ENCODE measurements around the gene MYO3A.
"Not testable (repeated sequence)": the region's sequence is repeated elsewhere in the genome, so short reads cannot be mapped to it uniquely, and the experiment has no call there.

MYO3A gene

DNA sequence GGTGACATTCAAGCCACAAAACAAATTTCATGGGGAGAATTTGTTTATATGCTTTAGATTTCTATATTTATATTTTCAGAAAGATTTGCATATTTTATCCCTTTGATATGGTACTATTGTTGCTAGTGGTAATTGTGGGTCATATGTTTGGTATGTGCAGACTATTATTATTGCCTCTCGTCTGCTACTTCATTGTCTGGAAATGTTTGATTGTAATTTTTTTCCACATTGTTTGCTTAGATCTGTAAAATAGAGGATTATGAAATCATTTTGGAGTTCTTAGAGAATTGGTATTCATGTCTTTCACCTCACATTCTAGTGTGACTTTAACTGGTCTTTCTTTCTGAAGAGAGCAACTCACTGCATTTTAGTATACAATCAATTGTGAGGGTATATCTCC, 44.7 kb downstream of the MYO3A start:
- no peak for DNase-seq

DNA sequence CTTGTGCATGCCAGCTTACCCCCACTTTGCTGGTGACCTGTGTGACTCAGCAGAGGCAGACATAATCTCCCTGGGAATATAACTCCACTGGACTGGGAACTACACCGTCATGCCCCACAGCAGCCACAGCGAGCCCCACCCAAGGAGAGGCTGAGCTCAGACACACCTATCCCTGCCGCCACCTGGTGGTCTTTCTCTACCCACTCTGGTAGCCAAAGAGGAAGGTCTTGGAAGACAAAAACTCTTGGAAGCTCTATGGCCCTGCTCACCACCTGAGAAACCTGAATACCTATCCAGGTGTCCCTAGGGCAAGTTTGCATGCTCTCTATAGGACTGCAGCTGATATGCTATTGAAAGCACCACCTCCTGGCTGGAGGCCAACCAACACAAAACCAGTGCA, 48.1 kb downstream of the MYO3A start:
- DNase-seq, result no peak

DNA sequence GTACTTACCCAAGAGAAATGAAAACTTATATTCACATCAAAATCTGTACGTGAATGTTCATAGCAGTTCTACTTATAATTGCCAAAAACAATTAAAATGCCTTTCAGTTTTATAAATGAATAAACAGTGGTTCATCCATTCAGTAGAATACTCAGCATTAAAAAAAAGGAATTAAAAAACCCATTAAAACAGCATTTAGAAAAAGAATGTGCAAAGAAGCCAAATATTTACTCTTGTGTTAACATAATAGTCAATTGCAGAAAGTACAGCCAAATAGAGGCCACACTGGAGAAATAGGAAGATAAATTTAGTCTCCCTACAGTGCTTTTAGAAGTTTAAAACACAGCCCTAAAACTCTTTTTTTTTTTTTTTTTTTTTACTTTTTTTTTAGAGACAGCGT, 54.6 kb downstream of the MYO3A start:
- DNase-seq, result no peak

DNA sequence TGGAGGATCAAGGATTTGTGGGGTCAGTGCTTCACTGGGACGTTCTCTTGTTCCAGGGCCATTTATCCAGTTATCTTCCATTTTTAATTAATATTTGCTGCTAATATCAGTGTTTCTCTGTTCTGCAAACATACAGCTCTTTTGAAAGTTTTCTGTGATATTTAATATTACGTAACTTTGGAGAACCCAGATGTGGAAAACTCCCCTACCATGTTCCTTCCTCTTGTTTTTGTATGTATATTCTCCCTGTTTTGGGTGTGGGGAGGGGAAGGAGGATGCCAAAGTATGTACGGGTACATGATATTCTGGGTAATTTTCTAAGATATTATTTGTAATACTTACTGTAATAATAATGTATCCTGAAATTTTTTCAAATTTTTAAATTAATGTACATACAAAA, 55.9 kb downstream of the MYO3A start:
- no peak for DNase-seq

DNA sequence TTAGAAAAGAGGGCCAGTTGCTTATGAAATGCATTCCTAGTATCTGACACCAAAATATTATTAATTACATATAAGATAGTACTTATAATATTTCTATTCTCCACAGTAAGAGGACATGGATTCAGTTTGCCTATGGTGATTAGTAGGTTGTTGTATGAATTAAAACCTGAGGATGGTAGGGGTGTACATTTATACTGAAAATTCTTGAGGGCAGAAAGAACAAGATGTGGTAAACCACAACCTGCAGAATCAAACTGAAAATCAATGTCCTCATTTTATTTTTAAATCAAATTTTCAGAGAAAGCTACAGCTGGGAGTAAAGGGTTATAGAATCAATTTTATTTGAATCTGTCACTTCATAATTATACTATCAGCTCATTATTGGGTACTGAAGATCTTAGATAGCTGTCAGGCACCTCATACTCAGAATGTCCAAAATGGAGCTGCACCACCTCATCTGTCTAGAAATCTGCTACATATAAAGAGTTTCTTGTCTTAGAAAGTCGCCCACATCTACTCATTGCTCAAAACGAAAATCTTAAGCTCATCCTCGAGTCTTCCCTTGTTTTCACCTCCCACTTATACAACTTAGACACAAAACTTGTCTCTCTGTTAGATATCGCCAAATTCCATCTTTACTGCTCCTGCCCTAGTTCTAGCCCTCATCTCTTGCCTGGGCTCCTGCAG, 65.4 kb downstream of the MYO3A start:
- no peak for DNase-seq

DNA sequence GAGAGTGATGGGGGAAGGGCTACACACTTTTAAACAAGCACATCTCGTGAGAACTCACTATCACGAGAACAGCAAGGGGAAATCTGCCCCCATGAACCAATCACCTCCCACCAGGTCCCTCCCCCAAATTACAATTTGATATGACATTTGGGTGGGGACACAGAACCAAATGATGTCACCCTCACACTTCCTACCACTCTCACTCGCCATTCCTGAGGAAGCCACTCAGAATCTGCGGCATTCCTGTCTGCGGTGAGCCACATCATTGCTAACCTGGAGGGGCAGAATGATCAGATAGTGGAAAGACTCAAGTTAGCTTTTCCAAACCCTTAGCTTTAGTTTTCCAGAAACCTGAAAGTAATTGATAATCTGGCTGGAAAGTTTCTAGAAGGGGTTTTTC, 66.9 kb downstream of the MYO3A start:
- DNase-seq, result no peak

DNA sequence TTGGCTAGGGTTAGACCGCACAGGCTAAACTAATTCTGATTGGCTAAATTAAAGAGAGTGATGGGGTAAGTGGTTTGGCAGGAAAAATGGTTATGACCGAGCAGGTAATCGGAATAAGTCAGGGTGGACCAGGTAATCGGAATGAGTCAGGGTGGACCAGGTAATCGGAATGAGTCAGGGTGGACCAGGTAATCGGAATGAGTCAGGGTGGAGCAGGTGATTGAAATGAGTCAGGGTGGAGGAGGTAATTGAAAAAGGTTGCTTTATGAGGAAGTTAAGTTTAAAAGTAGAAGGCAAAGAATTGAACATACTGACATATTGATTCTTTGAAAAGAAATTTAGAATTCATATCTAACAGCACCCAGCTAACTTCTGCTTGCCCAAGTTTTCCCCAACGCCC, 68.4 kb downstream of the MYO3A start:
- not testable (repeated sequence) for DNase-seq

DNA sequence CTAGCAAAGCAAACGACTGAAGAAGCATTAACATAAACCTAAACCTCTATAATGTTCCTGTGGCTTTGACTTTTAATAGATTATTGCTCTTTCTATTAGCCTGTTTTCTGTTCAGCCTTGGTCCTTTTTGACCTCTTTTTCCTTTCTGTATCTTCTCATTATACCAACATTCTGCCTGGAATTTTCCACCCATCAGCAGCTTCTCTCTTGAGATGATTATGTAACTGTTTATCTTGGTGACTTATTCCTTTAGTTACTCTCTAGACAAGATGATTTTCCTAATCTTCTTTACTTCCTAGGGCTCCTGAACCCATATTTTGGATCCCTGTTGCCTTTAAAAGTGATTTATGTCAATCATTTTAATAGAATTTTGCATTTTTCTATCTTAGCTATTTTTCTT, 81.1 kb downstream of the MYO3A start:
- DNase-seq, result no peak

DNA sequence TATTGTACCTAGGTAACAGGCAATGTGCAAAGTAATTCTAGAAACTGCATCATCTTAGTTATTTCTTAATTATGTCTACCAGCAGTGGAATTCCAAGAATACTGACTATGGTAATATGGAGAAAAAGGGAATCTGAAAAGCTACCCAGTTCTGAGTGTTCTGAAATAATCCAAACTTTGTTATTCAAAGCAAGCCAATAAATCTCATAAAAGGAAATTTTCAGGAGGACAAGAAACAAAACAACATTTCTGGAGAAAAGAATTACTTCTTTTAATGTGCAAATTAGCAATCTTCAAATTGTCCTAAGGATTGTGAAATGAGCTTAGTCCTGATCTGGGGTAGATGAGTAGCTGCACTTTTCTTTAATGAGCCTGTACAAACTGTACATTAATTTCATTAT, 88.8 kb downstream of the MYO3A start:
- DNase-seq, result no peak

DNA sequence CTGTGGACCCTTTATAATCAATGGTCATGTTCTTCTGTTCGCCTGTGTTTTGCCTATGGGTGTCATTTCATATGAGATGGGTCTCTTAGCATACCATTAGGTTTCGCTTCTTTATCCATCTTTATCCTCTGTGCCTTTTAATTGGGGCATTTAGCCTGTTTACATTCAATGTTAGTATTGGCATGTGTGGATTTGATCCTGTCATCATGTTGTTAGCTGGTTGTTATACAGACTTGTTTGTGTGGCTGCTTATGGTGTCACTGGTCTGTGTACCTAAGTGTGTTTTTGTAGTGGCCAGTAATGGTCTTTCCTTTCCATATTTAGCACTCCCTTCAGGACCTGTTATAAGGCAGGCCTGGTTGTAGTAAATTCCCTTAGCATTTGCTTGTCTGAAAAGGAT, 90.3 kb downstream of the MYO3A start:
- DNase-seq, result no peak

DNA sequence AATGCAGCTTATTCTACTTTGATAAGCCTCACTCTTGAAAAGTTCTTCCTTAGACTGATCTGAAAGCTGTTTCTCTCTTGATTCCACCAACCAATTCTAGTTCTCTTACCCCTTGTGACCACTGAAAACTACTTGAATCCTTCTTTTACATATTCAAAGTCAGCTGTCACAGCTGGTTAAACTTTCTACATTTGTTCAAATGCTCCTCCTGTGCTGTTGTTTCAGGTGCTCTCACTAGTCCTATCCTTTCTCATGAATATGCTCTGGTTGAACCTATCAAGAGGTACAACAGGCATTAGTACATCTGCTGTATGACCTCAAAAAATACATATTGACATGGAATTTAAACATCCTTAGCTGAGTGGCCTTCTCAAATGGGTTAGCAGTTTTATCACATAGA, 91.5 kb downstream of the MYO3A start:
- no peak for DNase-seq

DNA sequence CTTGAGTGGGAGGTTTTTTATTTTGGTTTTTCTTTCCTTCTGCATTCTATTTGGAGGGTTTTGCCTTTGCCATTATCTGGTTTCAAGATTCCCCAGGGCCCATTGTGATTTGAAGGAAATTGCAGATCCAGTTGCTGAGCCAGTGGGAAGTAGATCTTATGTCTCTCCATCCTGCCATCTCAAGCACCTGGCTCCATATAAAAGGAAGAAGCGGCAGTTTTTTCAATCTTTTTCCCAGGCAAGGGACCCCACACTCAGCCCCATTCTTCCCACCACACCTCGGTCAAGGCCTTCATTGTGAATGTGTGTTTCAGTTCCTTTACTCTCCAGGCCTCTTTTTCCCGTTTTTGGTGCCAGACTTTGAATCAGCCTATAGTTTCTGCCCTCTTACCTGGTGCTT, 95.8 kb downstream of the MYO3A start:
- DNase-seq, result no peak

DNA sequence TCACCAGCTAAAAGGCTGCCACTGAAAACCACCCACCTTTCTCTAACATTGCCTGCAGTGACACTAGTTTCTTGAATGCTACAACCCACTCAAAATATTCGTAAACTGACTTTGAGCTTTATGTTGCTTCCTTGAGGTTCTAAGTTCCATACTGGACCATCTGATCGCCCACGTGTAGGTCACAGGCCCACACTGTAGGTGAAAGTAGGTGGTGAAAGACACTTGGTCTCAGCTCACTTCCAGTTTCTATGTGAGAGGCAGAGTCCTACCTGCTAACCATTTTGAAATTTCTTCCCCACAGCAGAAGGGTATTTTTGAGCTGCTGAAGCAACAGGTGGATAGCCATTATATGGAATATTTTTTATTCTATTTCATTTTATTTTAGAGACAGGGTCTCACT, 97.3 kb downstream of the MYO3A start:
- DNase-seq, result no peak

DNA sequence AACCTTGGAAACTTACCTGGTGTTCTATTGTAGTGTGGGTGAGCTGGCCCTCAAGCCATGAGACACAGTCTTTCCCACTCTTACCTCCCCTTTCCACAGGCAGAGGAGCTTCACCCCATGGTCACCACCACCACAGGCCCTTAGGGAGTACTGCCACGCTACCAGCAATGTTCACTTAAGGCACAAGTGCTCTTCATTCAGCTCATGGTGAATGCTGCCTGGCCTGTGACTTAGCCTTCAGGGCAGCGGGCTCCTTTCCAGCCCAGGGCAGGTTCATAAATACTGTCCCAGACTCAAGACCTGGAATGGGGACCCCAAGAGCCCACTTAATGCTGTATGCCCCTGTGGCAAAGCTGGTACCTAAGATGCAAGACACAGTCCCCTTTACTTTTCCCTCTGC, 109.4 kb downstream of the MYO3A start:
- no peak for DNase-seq

DNA sequence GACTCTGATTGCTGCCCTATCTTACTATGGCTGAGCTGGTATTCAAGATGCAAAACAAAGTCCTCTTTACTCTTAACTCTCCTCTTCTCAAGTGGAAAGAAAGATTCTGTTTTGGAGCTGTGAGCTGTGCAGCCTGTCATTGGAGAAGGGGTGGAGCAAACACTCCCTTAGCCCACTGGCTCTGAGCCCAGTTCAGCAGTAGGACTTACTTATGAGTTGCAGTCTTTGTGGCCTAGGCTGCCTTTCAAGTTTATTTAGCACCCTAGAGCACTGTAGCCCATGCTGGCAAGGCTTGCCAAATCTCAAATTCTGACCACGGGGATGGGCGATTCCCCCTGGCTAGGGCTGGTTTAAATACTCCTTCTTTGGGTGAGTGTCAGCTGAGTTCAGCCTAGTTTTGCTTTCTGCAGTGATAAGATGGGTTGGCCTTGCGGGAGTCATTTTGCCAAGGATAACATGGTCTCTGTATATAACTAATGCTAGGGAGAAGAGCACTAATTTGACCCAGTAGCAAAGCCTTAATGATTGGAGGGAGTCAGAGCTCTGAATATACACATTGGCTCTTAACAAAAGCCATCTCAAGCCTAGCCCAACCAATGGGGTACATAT, 110.2 kb downstream of the MYO3A start:
- DNase-seq, result no peak

DNA sequence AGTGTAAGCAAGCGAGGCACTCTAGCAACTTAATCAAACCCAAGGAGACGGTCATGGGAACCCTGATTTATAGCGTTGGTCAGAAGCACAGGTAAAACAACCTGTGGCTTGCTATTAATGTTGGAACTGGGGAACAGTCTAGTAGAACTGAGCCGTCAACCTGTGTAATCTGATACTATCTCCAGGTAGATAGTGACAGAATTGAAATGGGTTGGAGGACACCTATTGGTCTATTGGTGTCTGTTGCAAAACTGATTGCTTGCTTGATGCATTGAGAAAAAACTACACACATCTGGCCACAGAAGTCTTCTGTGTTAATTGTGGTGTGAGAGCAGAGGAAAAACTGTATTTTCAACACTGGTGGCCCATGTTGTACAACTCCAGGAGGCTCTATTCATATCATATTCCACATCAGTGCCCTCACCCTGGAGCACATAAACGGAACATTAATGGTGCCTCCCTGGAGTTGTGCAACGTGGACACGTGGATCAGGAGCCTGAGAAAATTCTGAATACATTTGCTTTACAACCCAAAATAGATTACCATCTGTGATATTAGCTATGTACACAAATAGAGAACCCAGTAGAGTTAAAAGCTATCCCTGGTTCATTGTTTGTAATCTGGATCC, 112.2 kb downstream of the MYO3A start:
- DNase-seq, result no peak

DNA sequence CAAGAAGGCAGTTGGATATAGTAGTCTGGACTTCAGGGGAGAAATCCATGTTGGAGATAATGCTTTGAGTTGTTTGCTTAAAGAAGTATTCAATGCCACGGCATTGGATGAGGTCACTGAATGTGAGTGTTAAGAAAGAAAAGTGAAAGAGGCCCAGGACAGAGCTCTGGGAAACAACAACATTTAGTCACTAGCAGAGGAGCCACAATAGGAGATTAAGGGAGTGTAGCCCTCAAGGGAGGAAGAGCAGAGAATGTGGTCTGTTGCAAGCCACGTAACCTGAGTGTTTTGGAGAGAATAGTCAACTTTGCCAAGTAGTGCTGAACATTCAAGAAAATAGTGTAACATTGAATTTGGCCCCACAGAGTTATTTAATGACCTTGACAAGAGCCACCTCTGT, 114.7 kb downstream of the MYO3A start:
- no peak for DNase-seq

DNA sequence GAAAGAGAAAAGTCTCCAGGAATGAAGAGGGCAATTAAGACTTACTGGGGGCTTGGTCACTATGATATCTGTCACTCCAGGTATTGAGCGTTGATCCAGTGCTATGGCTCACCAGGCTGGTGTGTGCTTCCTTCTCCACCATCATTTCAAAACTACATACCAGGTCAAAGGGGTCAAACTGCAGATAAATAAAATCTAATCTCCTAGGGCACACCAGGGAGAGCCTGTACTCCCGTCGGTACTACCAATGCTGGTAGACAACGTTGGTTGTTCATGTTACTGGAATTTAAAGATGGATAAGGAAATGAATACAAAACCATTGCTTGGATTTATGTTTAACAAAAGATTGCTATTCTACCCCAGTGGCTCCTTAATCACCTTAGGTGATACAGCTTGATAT, 118.3 kb downstream of the MYO3A start:
- DNase-seq, result no peak

DNA sequence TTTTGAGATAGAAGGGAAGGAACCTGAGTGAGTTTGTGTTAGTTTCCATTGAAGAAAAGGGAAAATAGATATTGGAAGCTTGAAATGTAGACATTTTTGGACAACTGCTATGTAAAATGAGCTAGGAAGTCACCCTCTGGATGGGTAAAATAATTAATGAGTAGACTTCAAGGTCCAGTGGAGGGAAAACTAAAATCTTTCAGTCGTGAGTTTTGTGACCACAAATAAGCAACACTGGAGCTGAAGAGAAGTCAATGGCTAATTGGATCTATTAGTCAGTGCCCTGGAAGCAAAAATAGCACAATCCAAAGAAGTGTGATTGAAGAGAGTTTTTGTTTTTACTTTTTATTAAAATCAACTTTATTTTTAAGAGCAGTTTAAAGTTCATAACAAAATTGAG, 123.4 kb downstream of the MYO3A start:
- DNase-seq, result no peak

DNA sequence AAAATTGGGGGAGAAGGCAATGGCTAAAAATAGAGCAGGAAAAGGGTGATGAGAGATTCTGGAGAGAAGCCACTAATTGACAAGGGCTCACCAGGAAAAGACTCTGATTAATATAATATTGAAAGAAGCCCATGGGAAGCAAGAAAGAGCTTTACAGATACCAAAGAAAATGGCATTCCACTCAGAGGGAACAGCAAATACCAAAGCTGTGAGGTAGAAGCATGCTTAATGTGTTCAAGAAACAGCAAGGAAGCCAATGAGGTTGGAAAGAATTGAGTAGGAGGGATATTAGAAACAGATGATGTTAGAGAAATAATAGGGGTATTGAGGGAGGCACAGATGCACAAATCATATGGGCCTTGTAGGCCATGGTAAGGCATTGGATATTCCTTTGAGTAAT, 130.1 kb downstream of the MYO3A start:
- no peak for DNase-seq

DNA sequence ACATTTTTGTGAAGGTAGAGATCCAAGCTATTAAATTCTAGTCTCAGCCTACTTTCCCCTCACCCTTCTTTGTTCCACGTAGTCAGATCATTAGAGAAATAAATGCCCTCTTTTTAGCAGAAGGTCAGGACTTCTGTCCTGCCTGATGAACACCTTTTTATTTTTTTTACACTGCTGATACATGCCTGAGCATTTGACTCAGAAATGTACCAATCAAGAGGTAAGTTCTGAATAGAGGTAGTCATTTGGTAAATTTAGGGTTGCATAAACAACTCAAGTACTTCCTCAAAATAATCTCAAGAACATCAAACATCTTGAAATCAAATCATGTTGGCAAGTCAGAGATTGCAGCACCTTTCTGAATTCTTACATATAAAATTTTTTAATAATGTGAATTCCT, 133.7 kb downstream of the MYO3A start:
- no peak for DNase-seq

DNA sequence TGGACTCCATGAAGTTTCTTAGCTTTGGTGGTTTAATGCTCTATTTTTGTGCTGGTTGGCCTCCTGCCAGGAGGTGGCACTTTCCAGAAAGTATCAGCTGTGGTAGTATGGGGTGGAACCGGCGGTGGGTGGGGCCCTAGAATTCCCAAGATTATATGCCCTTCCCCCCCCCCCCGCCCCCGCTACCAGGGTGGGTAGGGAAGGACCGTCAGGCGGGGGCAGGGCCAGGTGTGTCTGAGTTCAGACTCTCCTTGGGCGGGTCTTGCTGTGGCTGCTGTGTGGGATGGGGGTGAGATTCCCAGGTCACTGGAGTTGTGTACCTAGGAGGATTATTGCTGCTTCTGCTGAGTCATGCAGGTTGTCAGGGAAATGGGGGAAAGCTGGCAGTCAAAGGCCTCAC, 146.9 kb downstream of the MYO3A start:
- DNase-seq, result not testable (repeated sequence)

DNA sequence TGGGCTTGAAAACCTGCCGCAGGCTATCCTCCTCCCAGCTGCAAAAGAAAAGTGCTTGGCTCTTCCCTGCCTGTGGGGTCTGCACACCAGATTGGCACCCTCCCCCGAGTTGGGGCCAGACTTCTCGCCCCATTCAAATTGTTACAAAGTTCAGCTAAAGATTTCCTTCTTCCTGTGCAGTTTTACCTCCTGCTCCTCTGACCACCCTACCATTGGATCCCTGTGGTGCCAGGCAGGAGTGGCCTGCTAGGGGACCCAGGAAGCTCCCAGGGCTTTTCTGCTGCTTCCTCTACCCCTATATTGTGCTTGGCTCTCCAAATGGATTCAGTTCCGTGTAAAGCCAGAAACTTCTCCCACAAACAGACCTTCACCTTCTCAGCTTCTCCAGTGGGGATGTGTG, 147.4 kb downstream of the MYO3A start:
- no peak for DNase-seq

DNA sequence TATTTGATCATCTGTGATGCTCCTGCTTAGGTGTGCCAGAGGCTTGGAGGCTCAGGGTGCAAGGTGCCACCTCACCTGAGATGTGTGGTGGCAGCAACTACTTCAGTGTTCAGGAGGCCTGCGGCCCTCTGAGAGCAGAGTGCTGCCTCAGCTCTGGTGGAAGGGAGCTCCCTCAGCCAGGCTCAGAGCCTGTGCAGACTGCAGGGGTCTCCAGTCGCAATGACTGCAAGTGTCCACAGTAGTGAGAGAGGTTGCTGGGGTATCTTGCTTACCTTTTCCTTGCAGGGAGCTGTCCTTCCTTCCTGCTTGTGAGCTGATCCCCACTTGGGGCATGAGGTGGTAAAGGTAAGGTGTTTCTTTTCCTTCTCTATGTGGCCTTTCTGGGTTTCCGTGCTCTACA, 151.5 kb downstream of the MYO3A start:
- no peak for DNase-seq

DNA sequence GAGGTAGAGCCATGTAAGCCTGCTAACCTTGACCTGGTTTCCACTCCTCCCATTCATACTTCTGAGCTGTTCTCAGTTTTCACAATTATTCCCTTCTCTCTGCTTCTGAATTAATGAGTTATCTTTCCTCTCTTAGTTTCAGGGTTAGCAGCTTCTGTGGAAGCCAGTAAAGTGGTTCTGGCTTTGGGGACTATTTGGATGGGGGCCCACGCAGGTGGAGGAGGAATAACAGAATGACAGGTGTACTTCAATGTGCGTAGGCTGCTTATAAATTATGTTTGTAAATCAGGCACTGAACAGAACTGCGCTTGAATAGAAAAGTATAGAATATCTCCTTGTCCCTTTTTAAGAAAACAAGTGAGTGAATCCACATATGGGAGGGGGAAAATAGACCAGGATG, 153.6 kb downstream of the MYO3A start:
- DNase-seq, result no peak
